K562 (cell line): Measurements from ENCODE around the gene DRD2. TPM values are rescaled to one million over a fixed set of nuclear protein-coding genes. Genes with fewer than 3 reads are reported as not detected.

Experiments
- CREB1 ChIP-seq, 2 experiments: sonication (generic) in 1 of 2; formaldehyde crosslinking in 1 of 2; IDR thresholded peaks; 2 replicates each; pipeline versions ENCODE4 v1.6.1 to v1.8.0; 2012 to 2022; ENCODE audit warnings: inconsistent platforms in 1 of 2, mild to moderate bottlenecking in 1 of 2, missing genetic modification reagents in 1 of 2, moderate library complexity in 1 of 2
- EGR1 ChIP-seq: fragments of 450-650 bp; conservative IDR thresholded peaks from 2 replicates; pipeline ENCODE4 v1.6.1; 2017; ENCODE audit warnings: mild to moderate bottlenecking
- MAZ ChIP-seq, 2 experiments: fragments of 450-650 bp in 1 of 2; sonication (generic) in 1 of 2; formaldehyde crosslinking; IDR thresholded peaks in 1 of 2; conservative IDR thresholded peaks in 1 of 2; 2 replicates each; pipeline versions ENCODE4 v1.4.0 to v1.5.0; 2020; ENCODE audit warnings: mild to moderate bottlenecking in 1 of 2, missing genetic modification reagents in 1 of 2
- MBD2 ChIP-seq: sonication (generic); IDR thresholded peaks from 2 replicates; pipeline ENCODE4 v1.6.1; 2016; ENCODE audit warnings: low read depth, borderline replicate concordance
- MIER1 ChIP-seq: fragments of 450-650 bp; IDR thresholded peaks from 2 replicates; pipeline ENCODE4 v1.6.1; 2016; ENCODE audit warnings: antibody characterized with exemption, mild to moderate bottlenecking, low read depth
- NCOA1 ChIP-seq: fragments of 450-650 bp; IDR thresholded peaks from 2 replicates; pipeline ENCODE4 v1.6.1; 2016; ENCODE audit warnings: low read depth
- PRMT5 ChIP-seq: sonication (generic); formaldehyde crosslinking; IDR thresholded peaks from 2 replicates; pipeline ENCODE4 v1.5.0; 2020; ENCODE audit warnings: missing genetic modification reagents
- RBM25 ChIP-seq: fragments of 200-400 bp; formaldehyde crosslinking; IDR thresholded peaks from 2 replicates; pipeline ENCODE4 v1.6.1; 2018; ENCODE audit warnings: low read length, low read depth, moderate library complexity; ENCODE audit not compliant: severe bottlenecking
- RCOR1 ChIP-seq, 2 experiments: IDR thresholded peaks; 2 replicates each; pipeline ENCODE4 v1.6.1; 2012; ENCODE audit warnings: low read depth in 2 of 2, low read length in 2 of 2, borderline replicate concordance in 1 of 2, improper control_type of control experiment in 1 of 2
- TCF3 ChIP-seq: sonication (generic); formaldehyde crosslinking; IDR thresholded peaks from 2 replicates; pipeline ENCODE4 v1.4.0; 2020; ENCODE audit warnings: mild to moderate bottlenecking, missing genetic modification reagents
- ZNF766 ChIP-seq: fragments of 200-800 bp; sonication (Bioruptor generic); conservative IDR thresholded peaks from 2 replicates; pipeline ENCODE4 v1.6.1; 2016; ENCODE audit warnings: missing genetic modification characterization, missing compliant biosample characterization
- polyA plus RNA-seq, 8 experiments: library from polyadenylated mRNA; depleted of rRNA in 4 of 8; stranded (reverse) in 5 of 8; unstranded in 3 of 8; fragments of >200 nt; fragmentation: Nextera tagmentation in 2 of 8; fragmentation: Illumina TruSeq in 1 of 8; extraction: Ambion mirVana in 2 of 8; extraction: Trizol in 1 of 8; gene quantifications; 2 replicates each; pipeline versions ENCODE4 v1.2.1 to v1.2.3, GENCODE V29; 2011 to 2014; ENCODE audit warnings: inconsistent platforms in 1 of 8, missing spikeins in 1 of 8
- total RNA-seq, 7 experiments: library from RNA; depleted of rRNA in 6 of 7; stranded (reverse); fragments of >200 nt in 6 of 7; fragmentation: Illumina TruSeq in 2 of 7; extraction: Trizol in 2 of 7; gene quantifications; 2 replicates each; pipeline versions ENCODE4 v1.2.1 to v1.2.3, GENCODE V29; 2011 to 2021; ENCODE audit warnings: low replicate concordance in 1 of 7
- TF ChIP-seq, protein P1 (sequence below): sonication (generic); formaldehyde crosslinking; IDR thresholded peaks from 2 replicates; pipeline ENCODE4 v1.8.0; 2022; ENCODE audit warnings: mild to moderate bottlenecking, missing genetic modification reagents
- TF ChIP-seq, protein P2 (sequence below), 2 experiments: fragments of 450-650 bp; formaldehyde crosslinking in 1 of 2; IDR thresholded peaks; 2 replicates each; pipeline versions ENCODE4 v1.4.0 to v1.6.1; 2014 to 2020; ENCODE audit warnings: mild to moderate bottlenecking in 2 of 2, borderline replicate concordance in 1 of 2, low read depth in 1 of 2
- TF ChIP-seq, protein P3 (sequence below), 2 experiments: fragments of 200-800 bp in 1 of 2; sonication (Bioruptor generic) in 1 of 2; sonication (generic) in 1 of 2; formaldehyde crosslinking in 1 of 2; IDR thresholded peaks in 1 of 2; conservative IDR thresholded peaks in 1 of 2; 2 replicates each; pipeline versions ENCODE4 v1.5.0 to v1.6.1; 2016 to 2020; ENCODE audit warnings: missing compliant biosample characterization in 1 of 2, missing genetic modification characterization in 1 of 2, missing genetic modification reagents in 1 of 2

Gene DRD2
- total and polyA plus RNA-seq, 9 of the 15 experiments (the other 6 are each of a cell fraction or from before 2014, with no cell fraction given): not detected

DNA sequence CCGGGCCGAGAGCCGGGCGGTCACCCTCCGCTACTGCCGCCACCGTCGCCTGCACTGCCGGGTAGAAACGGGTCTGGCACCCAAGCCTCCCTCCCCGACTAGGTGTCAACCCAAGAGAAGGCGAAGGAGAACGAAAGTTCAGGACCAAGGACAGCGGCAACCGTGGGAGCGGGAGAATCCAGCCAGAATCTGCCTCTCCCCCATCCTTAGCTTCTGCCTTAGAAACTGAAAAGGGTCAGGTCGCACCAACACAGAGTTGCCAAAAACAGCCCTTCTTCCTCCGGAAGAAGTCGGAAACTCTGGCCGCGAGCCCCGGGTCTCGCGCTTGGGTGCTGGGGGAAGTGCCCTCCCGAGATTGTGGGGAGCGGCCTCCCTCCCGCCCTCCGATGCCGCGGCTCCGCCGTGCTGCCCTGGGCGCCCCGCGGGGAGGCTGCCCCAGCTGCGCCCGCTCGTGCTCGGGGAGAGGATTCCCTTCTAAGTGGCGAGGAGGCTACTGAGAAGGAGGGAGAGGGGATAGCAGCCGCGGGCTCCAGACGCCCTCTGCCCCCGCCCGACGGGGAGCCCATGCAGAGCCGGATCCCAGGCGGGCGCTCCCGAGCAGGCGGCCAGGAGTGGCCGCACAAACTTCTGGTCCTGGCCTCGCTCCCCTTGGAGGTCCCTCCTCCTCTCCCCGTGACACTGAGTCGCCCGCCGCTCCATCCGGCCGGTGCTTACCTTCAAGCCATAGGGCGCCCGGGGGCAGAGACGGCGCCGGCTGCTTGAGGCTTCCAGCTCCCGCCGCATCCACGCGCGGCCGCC lies 637 bp downstream of the DRD2 start (continued):
- TF ChIP-seq MIER1 (peak; percentile 97), EGR1 (no peak), NCOA1 (0 out of 2 replicates have a peak, but pooled peaks have one; percentile 32), RBM25 (no peak), RCOR1 (IDR thresholded peaks at IDR 0.05; ENCODE audit: borderline replicate concordance in 1 of 2, low read depth in 2 of 2, low read length in 2 of 2) (peak in 1 of 2 experiments; percentile 78; a peak in 1 of 4 replicates), ZNF766 (peak; percentile 65), MAZ (CRISPR knock-in tag; conservative IDR thresholded peaks at IDR 0.05 in 1 of 2, IDR thresholded peaks at IDR 0.05 in 1 of 2) (peak in 1 of 2 experiments; percentile 58; a peak in 1 of 4 replicates), MBD2 (no peak), PRMT5 (CRISPR knock-in tag) (0 out of 2 replicates have a peak, but pooled peaks have one; percentile 37), TCF3 (CRISPR knock-in tag) (no peak), CREB1 (IDR thresholded peaks at IDR 0.05) (no peak), CREB1 (CRISPR knock-in tag; IDR thresholded peaks at IDR 0.05) (0 out of 2 replicates have a peak, but pooled peaks have one; percentile 30)
- TF ChIP-seq, protein P1, sequence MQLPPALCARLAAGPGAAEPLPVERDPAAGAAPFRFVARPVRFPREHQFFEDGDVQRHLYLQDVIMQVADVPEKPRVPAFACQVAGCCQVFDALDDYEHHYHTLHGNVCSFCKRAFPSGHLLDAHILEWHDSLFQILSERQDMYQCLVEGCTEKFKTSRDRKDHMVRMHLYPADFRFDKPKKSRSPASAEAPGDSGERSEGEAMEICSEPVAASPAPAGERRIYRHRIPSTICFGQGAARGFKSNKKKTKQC (CRISPR knock-in tag): peak; percentile 94; the same call in 1 of the 2 replicates
- TF ChIP-seq, protein P2, sequence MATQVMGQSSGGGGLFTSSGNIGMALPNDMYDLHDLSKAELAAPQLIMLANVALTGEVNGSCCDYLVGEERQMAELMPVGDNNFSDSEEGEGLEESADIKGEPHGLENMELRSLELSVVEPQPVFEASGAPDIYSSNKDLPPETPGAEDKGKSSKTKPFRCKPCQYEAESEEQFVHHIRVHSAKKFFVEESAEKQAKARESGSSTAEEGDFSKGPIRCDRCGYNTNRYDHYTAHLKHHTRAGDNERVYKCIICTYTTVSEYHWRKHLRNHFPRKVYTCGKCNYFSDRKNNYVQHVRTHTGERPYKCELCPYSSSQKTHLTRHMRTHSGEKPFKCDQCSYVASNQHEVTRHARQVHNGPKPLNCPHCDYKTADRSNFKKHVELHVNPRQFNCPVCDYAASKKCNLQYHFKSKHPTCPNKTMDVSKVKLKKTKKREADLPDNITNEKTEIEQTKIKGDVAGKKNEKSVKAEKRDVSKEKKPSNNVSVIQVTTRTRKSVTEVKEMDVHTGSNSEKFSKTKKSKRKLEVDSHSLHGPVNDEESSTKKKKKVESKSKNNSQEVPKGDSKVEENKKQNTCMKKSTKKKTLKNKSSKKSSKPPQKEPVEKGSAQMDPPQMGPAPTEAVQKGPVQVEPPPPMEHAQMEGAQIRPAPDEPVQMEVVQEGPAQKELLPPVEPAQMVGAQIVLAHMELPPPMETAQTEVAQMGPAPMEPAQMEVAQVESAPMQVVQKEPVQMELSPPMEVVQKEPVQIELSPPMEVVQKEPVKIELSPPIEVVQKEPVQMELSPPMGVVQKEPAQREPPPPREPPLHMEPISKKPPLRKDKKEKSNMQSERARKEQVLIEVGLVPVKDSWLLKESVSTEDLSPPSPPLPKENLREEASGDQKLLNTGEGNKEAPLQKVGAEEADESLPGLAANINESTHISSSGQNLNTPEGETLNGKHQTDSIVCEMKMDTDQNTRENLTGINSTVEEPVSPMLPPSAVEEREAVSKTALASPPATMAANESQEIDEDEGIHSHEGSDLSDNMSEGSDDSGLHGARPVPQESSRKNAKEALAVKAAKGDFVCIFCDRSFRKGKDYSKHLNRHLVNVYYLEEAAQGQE (IDR thresholded peaks at IDR 0.05; ENCODE audit: borderline replicate concordance): peak; percentile 99
- TF ChIP-seq, protein P2 (CRISPR knock-in tag; IDR thresholded peaks at IDR 0.05; ENCODE audit: low read depth): peak; percentile 98
- TF ChIP-seq, protein P3, sequence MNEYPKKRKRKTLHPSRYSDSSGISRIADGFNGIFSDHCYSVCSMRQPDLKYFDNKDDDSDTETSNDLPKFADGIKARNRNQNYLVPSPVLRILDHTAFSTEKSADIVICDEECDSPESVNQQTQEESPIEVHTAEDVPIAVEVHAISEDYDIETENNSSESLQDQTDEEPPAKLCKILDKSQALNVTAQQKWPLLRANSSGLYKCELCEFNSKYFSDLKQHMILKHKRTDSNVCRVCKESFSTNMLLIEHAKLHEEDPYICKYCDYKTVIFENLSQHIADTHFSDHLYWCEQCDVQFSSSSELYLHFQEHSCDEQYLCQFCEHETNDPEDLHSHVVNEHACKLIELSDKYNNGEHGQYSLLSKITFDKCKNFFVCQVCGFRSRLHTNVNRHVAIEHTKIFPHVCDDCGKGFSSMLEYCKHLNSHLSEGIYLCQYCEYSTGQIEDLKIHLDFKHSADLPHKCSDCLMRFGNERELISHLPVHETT (CRISPR knock-in tag; conservative IDR thresholded peaks at IDR 0.05 in 1 of 2, IDR thresholded peaks at IDR 0.05 in 1 of 2): peak in 1 of 2 experiments; percentile 46; a peak in 1 of 4 replicates
